Measurements from ENCODE around the gene DMP1.

GRCh38 chr4:87704001-87704400 lies 53.9 kb downstream of the DMP1 start:
- no peak for TF ChIP-seq POLR2A (IDR thresholded peaks at IDR 0.05)
- TF ChIP-seq CTCF (IDR thresholded peaks at IDR 0.05), result no peak

All from vagina (tissue), 2 donors.